ENCODE measurements around the gene CLDN7.

Gene CLDN7

GRCh38 chr17:7218758-7219157 is 43.5 kb downstream of the CLDN7 start:
- Histone ChIP-seq H3K9me3 (ENCODE audit: control insufficient read depth, insufficient read depth, low read length) (no peaks in the 10 kb centered on the region), H3K36me3 (ENCODE audit: control insufficient read depth, insufficient read depth, low read length) (peaks cover 19% of the 10 kb centered on the region), H3K27me3 (ENCODE audit: control insufficient read depth, insufficient read depth, low read length) (no peaks in the 10 kb centered on the region), H3K27ac (ENCODE audit: low read length) (no peak overlapping the region), H3K4me1 (ENCODE audit: control insufficient read depth, insufficient read depth, low read length) (peaks cover 3% of the 10 kb centered on the region), H3K4me3 (ENCODE audit: low read length) (no peak overlapping the region)
- WGBS (ENCODE audit: insufficient coverage, insufficient read length): no CpG with 5 or more reads among the region's 6 CpGs
- DNase-seq (ENCODE audit: low read depth, low spot score): no peak

- Histone ChIP-seq H3K9me3 (ENCODE audit: control insufficient read depth, insufficient read depth, low read length) (no peaks in the 10 kb centered on the region), H3K36me3 (ENCODE audit: control insufficient read depth, insufficient read depth, low read length) (peaks cover 13% of the 10 kb centered on the region; the same call in 1 of the 2 replicates), H3K27ac (ENCODE audit: low read length) (no peak overlapping the region), H3K4me1 (ENCODE audit: control insufficient read depth, insufficient read depth, low read length) (peaks cover 3% of the 10 kb centered on the region), H3K4me3 (ENCODE audit: low read length) (no peak overlapping the region), H3K27me3 (ENCODE audit: control insufficient read depth, insufficient read depth, low read length) (no peaks in the 10 kb centered on the region)
- WGBS (ENCODE audit: insufficient coverage, insufficient read length): no CpG with 5 or more reads among the region's 6 CpGs
- no peak for DNase-seq (ENCODE audit: low read depth, low spot score)
These were observed 44.1 kb downstream of the CLDN7 start for GRCh38 chr17:7218166-7218565.

DNA sequence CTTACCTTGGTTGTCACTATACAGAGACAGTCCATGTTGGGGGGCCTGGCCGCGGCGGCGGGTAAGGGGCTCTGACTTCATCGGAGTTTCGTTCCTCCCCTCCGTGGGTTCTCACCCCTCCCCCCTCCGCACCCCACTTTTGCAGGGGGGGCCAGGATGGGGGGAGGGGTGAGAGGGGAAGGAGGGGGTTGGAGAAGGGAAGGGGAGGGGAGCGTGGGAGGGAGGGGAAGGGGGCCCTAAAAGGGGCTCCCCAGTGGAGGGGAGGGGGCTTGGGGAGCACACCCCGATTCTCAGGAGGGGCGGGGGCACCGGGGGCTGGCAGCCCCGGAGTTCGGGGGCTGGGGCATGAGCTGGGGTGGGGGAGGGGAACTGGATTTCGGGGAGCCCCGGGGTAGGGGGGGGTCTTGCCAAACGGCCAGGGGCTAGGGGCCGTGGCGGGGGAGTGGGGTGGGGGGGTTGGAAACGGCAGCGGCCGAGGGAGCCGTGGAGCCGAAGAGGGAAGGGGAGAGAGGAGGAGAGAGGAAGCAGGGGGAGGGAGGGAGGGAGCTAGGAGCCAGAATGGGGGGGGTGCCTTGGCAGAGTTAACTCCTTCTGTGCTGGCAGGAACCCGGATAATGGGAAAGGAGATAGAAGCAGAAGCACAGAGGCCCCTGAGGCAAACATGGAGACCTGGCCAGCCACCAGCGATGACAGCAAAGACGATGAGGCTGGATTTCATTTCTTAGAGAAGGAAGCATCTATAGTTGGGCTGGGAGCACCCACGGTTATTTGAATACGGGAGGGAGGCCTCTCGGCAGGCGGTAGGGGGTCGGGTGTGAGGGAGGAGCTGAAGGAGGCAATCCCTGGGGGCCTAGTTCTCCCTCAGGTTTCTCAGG is 44.9 kb downstream of the CLDN7 start:
- H3K4me3 ChIP-seq (ENCODE audit: low read length): peak overlapping the region; percentile 35; the same call in 1 of the 2 replicates
- H3K9me3 ChIP-seq (ENCODE audit: control insufficient read depth, insufficient read depth, low read length): no peaks in the 10 kb centered on the region
- WGBS (ENCODE audit: insufficient coverage, insufficient read length): no CpG with 5 or more reads among the region's 32 CpGs
- H3K36me3 ChIP-seq (ENCODE audit: control insufficient read depth, insufficient read depth, low read length): peaks cover 7% of the 10 kb centered on the region; the same call in 1 of the 2 replicates
- DNase-seq (ENCODE audit: low read depth, low spot score): no peak
- H3K27ac ChIP-seq (ENCODE audit: low read length): no peak overlapping the region
- H3K27me3 ChIP-seq (ENCODE audit: control insufficient read depth, insufficient read depth, low read length): no peaks in the 10 kb centered on the region
- H3K4me1 ChIP-seq (ENCODE audit: control insufficient read depth, insufficient read depth, low read length): peaks cover 3% of the 10 kb centered on the region

DNA sequence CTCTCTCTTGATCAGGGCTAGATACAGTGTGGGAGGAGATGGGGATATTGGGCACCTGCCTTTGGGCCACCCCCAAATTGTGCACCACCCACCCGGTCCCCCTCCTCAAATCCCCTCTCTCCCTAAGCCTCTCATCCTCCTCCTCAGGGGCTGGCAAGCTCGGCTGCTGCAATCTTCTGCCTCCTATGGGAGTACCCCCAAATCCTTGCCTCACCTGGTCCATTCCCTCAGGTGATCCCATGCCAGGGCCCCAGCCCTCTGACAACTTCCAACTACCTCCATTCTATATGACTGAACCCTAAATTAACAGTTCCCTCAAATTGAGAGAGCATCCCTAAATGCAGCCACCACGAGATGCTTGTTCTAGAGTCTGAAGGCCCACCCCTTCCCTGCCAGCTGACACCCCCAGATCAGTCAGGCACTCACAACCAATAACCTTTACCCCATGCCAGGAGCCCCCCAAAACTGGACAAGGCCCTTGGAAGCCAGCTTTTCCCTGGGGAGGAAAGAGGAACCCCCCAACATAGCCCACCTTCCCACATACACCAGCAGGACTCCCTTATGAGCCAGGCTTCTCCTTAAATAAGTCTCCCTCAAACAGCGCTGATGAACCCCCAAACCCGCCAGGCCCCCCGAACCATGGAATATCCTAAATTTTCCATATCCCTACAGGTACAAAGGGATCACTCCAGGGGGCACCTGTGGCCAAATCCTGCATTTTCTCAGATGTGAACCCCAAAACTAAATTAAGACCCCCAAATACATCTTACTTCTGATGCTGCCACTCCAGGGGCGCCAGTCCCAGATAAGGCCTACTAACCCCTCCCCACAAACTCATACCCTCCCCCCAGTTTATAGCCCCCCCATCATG is 45.8 kb downstream of the CLDN7 start:
- Histone ChIP-seq H3K27me3 (ENCODE audit: control insufficient read depth, insufficient read depth, low read length) (no peaks in the 10 kb centered on the region), H3K4me1 (ENCODE audit: control insufficient read depth, insufficient read depth, low read length) (peaks cover 3% of the 10 kb centered on the region), H3K9me3 (ENCODE audit: control insufficient read depth, insufficient read depth, low read length) (no peaks in the 10 kb centered on the region), H3K27ac (ENCODE audit: low read length) (no peak overlapping the region), H3K4me3 (ENCODE audit: low read length) (peak overlapping the region; percentile 35; the same call in 1 of the 2 replicates), H3K36me3 (ENCODE audit: control insufficient read depth, insufficient read depth, low read length) (0 out of 2 replicates have a peak, but pooled peaks cover 3% of the 10 kb centered on the region)
- WGBS (ENCODE audit: insufficient coverage, insufficient read length): no CpG with 5 or more reads among the region's 7 CpGs
- no peak for DNase-seq (ENCODE audit: low read depth, low spot score)

DNA sequence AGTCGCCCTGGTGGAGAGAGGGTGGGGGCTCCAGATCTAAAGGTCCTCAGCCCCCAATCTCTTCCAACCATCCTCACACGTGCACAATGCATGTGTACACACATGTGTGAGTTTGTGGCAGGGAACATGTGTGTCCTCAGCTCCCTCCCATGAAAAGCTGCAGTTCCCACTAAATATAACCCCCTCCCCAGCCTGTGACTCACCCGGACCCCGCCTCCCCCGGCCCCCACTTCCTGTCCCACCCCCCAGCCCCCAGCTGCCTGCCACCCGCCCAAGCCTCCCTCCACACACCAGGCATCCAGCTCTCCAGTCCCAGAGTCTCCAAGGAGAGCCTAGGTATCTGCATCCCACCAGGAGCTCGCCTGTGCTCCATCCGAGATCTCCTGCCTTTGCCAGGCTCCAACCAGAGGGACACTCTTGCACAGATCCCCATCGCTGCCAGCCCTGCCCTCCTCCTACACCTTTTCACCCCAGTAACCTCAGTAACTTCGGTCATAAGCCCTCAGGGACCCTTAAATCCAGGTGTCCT is 46.6 kb downstream of the CLDN7 start:
- no CpG with 5 or more reads among the region's 10 CpGs for WGBS (ENCODE audit: insufficient coverage, insufficient read length)
- Histone ChIP-seq H3K4me1 (ENCODE audit: control insufficient read depth, insufficient read depth, low read length) (peaks cover 3% of the 10 kb centered on the region), H3K4me3 (ENCODE audit: low read length) (peak overlapping the region; percentile 13; the same call in 1 of the 2 replicates), H3K36me3 (ENCODE audit: control insufficient read depth, insufficient read depth, low read length) (no peaks in the 10 kb centered on the region), H3K27ac (ENCODE audit: low read length) (no peak overlapping the region), H3K27me3 (ENCODE audit: control insufficient read depth, insufficient read depth, low read length) (no peaks in the 10 kb centered on the region), H3K9me3 (ENCODE audit: control insufficient read depth, insufficient read depth, low read length) (no peaks in the 10 kb centered on the region)
- DNase-seq (ENCODE audit: low read depth, low spot score): no peak

DNA sequence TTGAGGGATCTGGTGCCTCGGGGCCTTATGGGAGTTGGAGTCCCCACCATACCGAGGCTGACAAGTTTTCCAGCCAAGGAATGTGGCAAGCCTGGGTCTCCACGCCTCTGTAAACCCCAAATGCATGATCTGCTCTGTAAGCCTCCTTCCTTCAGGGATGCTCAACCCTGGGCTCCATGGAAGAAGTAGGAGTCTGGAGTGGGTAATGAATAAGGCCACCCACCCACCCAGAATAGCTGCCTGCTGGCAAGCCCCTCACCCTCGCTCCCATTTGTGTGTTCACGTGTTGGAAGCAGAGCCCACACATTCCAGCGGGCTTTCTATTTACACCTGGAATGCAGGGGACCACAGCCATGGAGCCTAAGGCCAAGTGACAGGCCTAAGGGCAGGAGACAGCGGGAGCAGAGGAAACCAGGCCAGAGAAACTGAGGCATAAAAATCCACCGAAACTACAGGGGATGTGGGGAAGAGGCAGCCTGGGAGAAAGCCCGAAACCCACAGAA is 47.1 kb downstream of the CLDN7 start:
- Histone ChIP-seq H3K4me3 (ENCODE audit: low read length) (no peak overlapping the region; the same call in 1 of the 2 replicates), H3K27ac (ENCODE audit: low read length) (no peak overlapping the region), H3K36me3 (ENCODE audit: control insufficient read depth, insufficient read depth, low read length) (no peaks in the 10 kb centered on the region), H3K9me3 (ENCODE audit: control insufficient read depth, insufficient read depth, low read length) (no peaks in the 10 kb centered on the region), H3K4me1 (ENCODE audit: control insufficient read depth, insufficient read depth, low read length) (peaks cover 3% of the 10 kb centered on the region), H3K27me3 (ENCODE audit: control insufficient read depth, insufficient read depth, low read length) (no peaks in the 10 kb centered on the region)
- WGBS (ENCODE audit: insufficient coverage, insufficient read length): no CpG with 5 or more reads among the region's 9 CpGs
- peak; percentile 90 for DNase-seq (ENCODE audit: low read depth, low spot score)

- whole genome bisulfite sequencing (ENCODE audit: insufficient coverage, insufficient read length): no CpG with 5 or more reads among the region's 45 CpGs
- Histone ChIP-seq H3K4me3 (ENCODE audit: low read length) (peak overlapping the region; percentile 34; the same call in 1 of the 2 replicates), H3K27ac (ENCODE audit: low read length) (no peak overlapping the region)
These were observed 47.8 kb downstream of the CLDN7 start for GRCh38 chr17:7214300-7215135.

GRCh38 chr17:7213895-7214299 is 48.4 kb downstream of the CLDN7 start:
- Histone ChIP-seq H3K27me3 (ENCODE audit: control insufficient read depth, insufficient read depth, low read length) (no peaks in the 10 kb centered on the region), H3K4me3 (ENCODE audit: low read length) (peak overlapping the region; percentile 34; the same call in 1 of the 2 replicates), H3K27ac (ENCODE audit: low read length) (no peak overlapping the region), H3K36me3 (ENCODE audit: control insufficient read depth, insufficient read depth, low read length) (no peaks in the 10 kb centered on the region), H3K9me3 (ENCODE audit: control insufficient read depth, insufficient read depth, low read length) (no peaks in the 10 kb centered on the region), H3K4me1 (ENCODE audit: control insufficient read depth, insufficient read depth, low read length) (peaks cover 6% of the 10 kb centered on the region)
- DNase-seq (ENCODE audit: low read depth, low spot score): peak; percentile 98
- no CpG with 5 or more reads among the region's 15 CpGs for WGBS (ENCODE audit: insufficient coverage, insufficient read length)

More at GRCh38 chr17:7214300-7215135, 47.8 kb downstream of the CLDN7 start:
- H3K36me3 ChIP-seq (ENCODE audit: control insufficient read depth, insufficient read depth, low read length): no peaks in the 10 kb centered on the region
- H3K4me1 ChIP-seq (ENCODE audit: control insufficient read depth, insufficient read depth, low read length): peaks cover 3% of the 10 kb centered on the region
- no peaks in the 10 kb centered on the region for H3K27me3 ChIP-seq (ENCODE audit: control insufficient read depth, insufficient read depth, low read length)
- H3K9me3 ChIP-seq (ENCODE audit: control insufficient read depth, insufficient read depth, low read length): no peaks in the 10 kb centered on the region
- peak; percentile 99 for DNase-seq (ENCODE audit: low read depth, low spot score)

- Histone ChIP-seq H3K4me1 (ENCODE audit: control insufficient read depth, insufficient read depth, low read length) (peaks cover 13% of the 10 kb centered on the region), H3K27me3 (ENCODE audit: control insufficient read depth, insufficient read depth, low read length) (no peaks in the 10 kb centered on the region), H3K9me3 (ENCODE audit: control insufficient read depth, insufficient read depth, low read length) (no peaks in the 10 kb centered on the region), H3K36me3 (ENCODE audit: control insufficient read depth, insufficient read depth, low read length) (no peaks in the 10 kb centered on the region), H3K27ac (ENCODE audit: low read length) (no peak overlapping the region), H3K4me3 (ENCODE audit: low read length) (peak overlapping the region; percentile 25; the same call in 1 of the 2 replicates)
- DNase-seq (ENCODE audit: low read depth, low spot score): no peak
- WGBS (ENCODE audit: insufficient coverage, insufficient read length): no CpG with 5 or more reads among the region's 37 CpGs
These were observed 50.6 kb downstream of the CLDN7 start for GRCh38 chr17:7211491-7212273.
